ENCODE results near the gene CEP192. TPM values are rescaled to one million over a fixed set of nuclear protein-coding genes. Genes with fewer than 3 reads are reported as not detected.

CEP192 gene
- total and polyA plus RNA-seq, 2 of the 13 experiments (the other 11 are each of a cell fraction or from before 2014, with no cell fraction given): 15.3 to 24.7 TPM

DNA sequence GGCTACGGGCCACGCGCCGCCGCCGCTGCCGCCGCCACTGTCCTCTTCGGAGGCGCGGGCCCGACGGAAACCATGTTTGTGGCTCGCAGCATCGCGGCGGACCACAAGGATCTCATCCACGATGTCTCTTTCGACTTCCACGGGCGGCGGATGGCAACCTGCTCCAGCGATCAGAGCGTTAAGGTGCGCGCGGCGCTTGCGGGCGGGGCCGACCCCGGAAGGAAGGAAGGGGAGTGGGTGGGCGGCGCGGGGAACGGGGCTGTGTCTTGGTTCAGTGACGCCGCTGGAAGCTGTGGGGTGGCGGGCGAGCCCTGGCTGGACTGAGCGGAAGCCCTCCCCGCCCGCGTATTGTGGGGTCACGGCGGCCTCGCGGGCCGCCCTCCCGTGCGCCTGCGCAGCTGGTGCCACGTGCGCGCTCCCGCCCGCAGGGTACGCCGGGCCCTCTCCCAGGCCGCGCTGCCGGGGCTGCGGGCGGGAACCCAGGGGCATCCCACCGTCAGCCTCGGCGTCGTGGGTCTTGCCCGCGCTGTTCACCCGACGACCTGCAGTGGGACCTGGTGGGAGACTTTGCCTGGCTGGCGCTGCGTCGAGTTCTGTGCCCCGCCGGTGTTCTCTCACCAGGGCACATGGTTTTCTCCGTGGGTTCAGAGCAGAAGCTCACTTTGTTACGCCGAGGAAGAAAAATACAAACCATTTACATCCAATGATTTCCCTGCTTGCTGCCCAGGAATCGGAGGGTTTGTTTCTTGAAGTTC lies 42.9 kb upstream of the CEP192 start:
- peaks cover 10% of the 10 kb centered on the region for H4K20me1 ChIP-seq (ENCODE audit: insufficient read depth, low read length)
- peaks cover 49% of the 10 kb centered on the region for H3K79me2 ChIP-seq (ENCODE audit: insufficient read depth, low read length)
- no peak for FAIRE-seq
- POLR2A ChIA-PET: interaction anchor here (0.5 to 3.6 kb wide), 9 partner anchors 12 to 571 kb away, joined by 3 to 26 read pairs (median 6); partner anchors contain the start of genes AFG3L2, CEP192, CEP76 and PSMG2
- CTCF ChIA-PET (ENCODE audit: low intra/inter-chr PET ratio, low total read pairs): no interaction called here
- BruUV-seq (replicated peaks): TSS peak; percentile 50
- H3K36me3 ChIP-seq (replicated peaks in 1 of 2; ENCODE audit: control insufficient read depth in 1 of 2, insufficient read depth in 2 of 2, low read length in 2 of 2): peaks cover 7 to 9% of the 10 kb centered on the region in 2 experiments; a peak in 4 of 5 replicates
- 13% methylated on average over 4 of the region's 81 CpGs for WGBS (ENCODE audit: low lambda C conversion rate)
- in situ Hi-C loops (cut with HindIII; ENCODE audit: extremely low pct_ligation_motif_present, low pct_unique_long_range_greater_than_20kb) (loop anchor here (25.0 kb wide), 1 partner anchor 561 kb away; the partner anchor contains the start of gene AFG3L2), intact Hi-C loops (cut with micrococcal nuclease; ENCODE audit: unreplicated experiment) (loop anchor here (5.0 to 10.0 kb wide), 3 partner anchors 44 to 573 kb away; partner anchors contain the start of genes AFG3L2 and CEP192)
- H3K27me3 ChIP-seq (ENCODE audit: control insufficient read depth in 1 of 2, insufficient read depth in 2 of 2, low read length in 2 of 2): no peaks in the 10 kb centered on the region
- H3K4me3 ChIP-seq (replicated peaks in 1 of 3; ENCODE audit: insufficient read depth in 1 of 3, low read depth in 2 of 3, low read length in 3 of 3): peak overlapping the region; percentile 68 to 84 (median 79)
- peak overlapping the region; percentile 80 for H3K4me2 ChIP-seq (ENCODE audit: low read depth, low read length)
- H3K27ac ChIP-seq (ENCODE audit: extremely low read length, insufficient read depth, low read length): peak overlapping the region; percentile 97
- peak; percentile 87 for ATAC-seq
- no peaks in the 10 kb centered on the region for H3K9me3 ChIP-seq (ENCODE audit: low read length)
- peaks cover 50% of the 10 kb centered on the region for H3K4me1 ChIP-seq (ENCODE audit: insufficient read depth, low read length)
- H3K9ac ChIP-seq (ENCODE audit: insufficient read depth, low read depth, low read length): peak overlapping the region; percentile 77
- peak; percentile 87 for DNase-seq (ENCODE audit: low spot score)
- peak overlapping the region; percentile 8 for H2AFZ ChIP-seq (ENCODE audit: low read length)
- TF ChIP-seq MYC (CRISPR knock-in tag; IDR thresholded peaks at IDR 0.05; ENCODE audit: borderline replicate concordance) (peak; percentile 98), NCOA1 (CRISPR knock-in tag; IDR thresholded peaks at IDR 0.05) (peak; percentile 82), ZNF569 (CRISPR knock-in tag; IDR thresholded peaks at IDR 0.05; ENCODE audit: borderline replicate concordance) (no peak), SATB2 (CRISPR knock-in tag; IDR thresholded peaks at IDR 0.05) (peak; percentile 93), ZNF558 (CRISPR knock-in tag; IDR thresholded peaks at IDR 0.05; ENCODE audit: borderline replicate concordance) (peak; percentile 95), ZNF292 (CRISPR knock-in tag; IDR thresholded peaks at IDR 0.05; ENCODE audit: borderline replicate concordance, low read depth) (no peak)
- TF ChIP-seq, protein P1, sequence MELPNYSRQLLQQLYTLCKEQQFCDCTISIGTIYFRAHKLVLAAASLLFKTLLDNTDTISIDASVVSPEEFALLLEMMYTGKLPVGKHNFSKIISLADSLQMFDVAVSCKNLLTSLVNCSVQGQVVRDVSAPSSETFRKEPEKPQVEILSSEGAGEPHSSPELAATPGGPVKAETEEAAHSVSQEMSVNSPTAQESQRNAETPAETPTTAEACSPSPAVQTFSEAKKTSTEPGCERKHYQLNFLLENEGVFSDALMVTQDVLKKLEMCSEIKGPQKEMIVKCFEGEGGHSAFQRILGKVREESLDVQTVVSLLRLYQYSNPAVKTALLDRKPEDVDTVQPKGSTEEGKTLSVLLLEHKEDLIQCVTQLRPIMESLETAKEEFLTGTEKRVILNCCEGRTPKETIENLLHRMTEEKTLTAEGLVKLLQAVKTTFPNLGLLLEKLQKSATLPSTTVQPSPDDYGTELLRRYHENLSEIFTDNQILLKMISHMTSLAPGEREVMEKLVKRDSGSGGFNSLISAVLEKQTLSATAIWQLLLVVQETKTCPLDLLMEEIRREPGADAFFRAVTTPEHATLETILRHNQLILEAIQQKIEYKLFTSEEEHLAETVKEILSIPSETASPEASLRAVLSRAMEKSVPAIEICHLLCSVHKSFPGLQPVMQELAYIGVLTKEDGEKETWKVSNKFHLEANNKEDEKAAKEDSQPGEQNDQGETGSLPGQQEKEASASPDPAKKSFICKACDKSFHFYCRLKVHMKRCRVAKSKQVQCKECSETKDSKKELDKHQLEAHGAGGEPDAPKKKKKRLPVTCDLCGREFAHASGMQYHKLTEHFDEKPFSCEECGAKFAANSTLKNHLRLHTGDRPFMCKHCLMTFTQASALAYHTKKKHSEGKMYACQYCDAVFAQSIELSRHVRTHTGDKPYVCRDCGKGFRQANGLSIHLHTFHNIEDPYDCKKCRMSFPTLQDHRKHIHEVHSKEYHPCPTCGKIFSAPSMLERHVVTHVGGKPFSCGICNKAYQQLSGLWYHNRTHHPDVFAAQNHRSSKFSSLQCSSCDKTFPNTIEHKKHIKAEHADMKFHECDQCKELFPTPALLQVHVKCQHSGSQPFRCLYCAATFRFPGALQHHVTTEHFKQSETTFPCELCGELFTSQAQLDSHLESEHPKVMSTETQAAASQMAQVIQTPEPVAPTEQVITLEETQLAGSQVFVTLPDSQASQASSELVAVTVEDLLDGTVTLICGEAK (IDR thresholded peaks at IDR 0.05): no peak
- TF ChIP-seq, protein P1 (CRISPR knock-in tag; IDR thresholded peaks at IDR 0.05): peak; percentile 92
- TF ChIP-seq, protein P2, sequence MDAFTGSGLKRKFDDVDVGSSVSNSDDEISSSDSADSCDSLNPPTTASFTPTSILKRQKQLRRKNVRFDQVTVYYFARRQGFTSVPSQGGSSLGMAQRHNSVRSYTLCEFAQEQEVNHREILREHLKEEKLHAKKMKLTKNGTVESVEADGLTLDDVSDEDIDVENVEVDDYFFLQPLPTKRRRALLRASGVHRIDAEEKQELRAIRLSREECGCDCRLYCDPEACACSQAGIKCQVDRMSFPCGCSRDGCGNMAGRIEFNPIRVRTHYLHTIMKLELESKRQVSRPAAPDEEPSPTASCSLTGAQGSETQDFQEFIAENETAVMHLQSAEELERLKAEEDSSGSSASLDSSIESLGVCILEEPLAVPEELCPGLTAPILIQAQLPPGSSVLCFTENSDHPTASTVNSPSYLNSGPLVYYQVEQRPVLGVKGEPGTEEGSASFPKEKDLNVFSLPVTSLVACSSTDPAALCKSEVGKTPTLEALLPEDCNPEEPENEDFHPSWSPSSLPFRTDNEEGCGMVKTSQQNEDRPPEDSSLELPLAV (CRISPR knock-in tag; conservative IDR thresholded peaks at IDR 0.05; ENCODE audit: low read depth): 0 out of 2 replicates have a peak, but pooled peaks have one; percentile 76
- TF ChIP-seq, protein P3, sequence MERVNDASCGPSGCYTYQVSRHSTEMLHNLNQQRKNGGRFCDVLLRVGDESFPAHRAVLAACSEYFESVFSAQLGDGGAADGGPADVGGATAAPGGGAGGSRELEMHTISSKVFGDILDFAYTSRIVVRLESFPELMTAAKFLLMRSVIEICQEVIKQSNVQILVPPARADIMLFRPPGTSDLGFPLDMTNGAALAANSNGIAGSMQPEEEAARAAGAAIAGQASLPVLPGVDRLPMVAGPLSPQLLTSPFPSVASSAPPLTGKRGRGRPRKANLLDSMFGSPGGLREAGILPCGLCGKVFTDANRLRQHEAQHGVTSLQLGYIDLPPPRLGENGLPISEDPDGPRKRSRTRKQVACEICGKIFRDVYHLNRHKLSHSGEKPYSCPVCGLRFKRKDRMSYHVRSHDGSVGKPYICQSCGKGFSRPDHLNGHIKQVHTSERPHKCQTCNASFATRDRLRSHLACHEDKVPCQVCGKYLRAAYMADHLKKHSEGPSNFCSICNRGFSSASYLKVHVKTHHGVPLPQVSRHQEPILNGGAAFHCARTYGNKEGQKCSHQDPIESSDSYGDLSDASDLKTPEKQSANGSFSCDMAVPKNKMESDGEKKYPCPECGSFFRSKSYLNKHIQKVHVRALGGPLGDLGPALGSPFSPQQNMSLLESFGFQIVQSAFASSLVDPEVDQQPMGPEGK (CRISPR knock-in tag; IDR thresholded peaks at IDR 0.05): peak; percentile 90

All from HepG2 (cell line).